ES-I3 (cell line): Measurements from ENCODE around the gene RET.

ENCODE experiments used
- H3K36me3 ChIP-seq: 2 replicates; pipeline ENCODE4 v1.6.1; 2013; ENCODE audit warnings: mild to moderate bottlenecking, low read length, control low read depth, moderate library complexity; ENCODE audit not compliant: insufficient read depth
- H3K4me1 ChIP-seq: 2 replicates; pipeline ENCODE4 v1.6.1; 2013; ENCODE audit warnings: mild to moderate bottlenecking, control low read depth, low read length; ENCODE audit not compliant: insufficient read depth
- H3K9ac ChIP-seq: 2 replicates; pipeline ENCODE4 v1.6.1; 2013; ENCODE audit warnings: low read depth, mild to moderate bottlenecking, low read length, moderate library complexity
- H3K9me3 ChIP-seq: 2 replicates; pipeline ENCODE4 v1.6.1; 2013; ENCODE audit warnings: mild to moderate bottlenecking, low read length, moderate library complexity; ENCODE audit not compliant: control insufficient read depth, insufficient read depth

RET gene

DNA sequence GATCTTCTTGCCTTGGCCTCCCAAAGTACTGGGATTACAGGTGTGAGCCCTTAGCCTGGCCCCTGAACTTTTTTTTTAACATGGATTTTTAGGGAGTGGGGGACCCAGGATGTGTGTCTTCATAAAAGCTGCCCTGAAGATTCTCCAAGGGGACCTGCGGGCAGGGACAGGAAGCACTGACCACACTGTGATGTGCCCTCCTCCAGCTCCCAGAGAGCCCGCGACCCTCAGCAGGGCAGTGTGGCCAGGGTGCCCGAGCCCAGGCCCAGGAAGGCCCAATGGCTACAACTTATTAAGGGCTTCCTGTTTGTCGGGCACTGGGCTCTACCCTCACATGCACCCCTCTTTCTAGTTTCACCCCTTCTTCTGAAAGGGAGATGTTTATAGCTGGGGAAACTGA lies 2.5 kb upstream of the RET start:
- no peaks in the 10 kb centered on the region for H3K36me3 ChIP-seq
- no peak overlapping the region for H3K9ac ChIP-seq
- no peaks in the 10 kb centered on the region; the same call in 1 of the 2 replicates for H3K4me1 ChIP-seq
- no peaks in the 10 kb centered on the region for H3K9me3 ChIP-seq

DNA sequence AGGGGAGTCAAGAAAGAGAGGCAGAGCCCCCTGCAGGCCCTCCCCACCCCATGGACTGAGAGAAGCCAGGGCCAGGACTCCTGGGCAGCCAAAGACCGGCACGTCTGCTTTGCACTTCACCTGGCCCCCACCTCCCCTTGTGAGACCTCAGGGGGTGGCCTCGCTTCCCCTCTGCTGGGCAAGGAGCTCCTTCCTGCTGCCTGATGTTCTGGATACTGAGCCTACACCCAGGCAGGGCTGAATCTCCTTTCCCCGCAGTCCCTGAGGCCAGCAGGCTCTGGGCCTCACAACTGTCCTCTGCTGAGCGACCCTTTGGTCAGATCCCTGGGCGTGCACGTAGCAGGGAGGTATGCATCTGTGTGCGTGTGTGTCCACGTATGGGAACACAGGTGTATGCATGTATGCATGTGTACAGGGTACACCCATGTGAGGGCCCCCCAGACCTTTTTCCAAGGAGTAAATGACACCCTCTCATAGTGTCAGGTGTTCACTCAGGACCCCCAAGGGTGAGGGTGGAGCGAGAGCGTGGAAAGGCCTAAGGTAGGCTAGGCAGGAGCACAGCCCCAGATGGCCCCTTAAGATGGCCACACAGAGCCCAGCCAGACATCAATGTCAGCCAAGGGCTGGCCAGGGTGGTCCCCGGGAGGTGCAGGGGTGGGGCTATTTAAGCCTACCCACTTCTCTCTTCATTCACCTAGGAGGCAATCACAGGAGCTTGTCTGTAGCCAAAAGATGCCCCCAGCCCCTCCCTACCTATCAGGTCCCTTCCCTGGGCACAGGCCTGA lies 1.9 kb upstream of the RET start:
- H3K9ac ChIP-seq: no peak overlapping the region
- no peaks in the 10 kb centered on the region; the same call in 1 of the 2 replicates for H3K4me1 ChIP-seq
- H3K36me3 ChIP-seq: no peaks in the 10 kb centered on the region
- H3K9me3 ChIP-seq: no peaks in the 10 kb centered on the region

DNA sequence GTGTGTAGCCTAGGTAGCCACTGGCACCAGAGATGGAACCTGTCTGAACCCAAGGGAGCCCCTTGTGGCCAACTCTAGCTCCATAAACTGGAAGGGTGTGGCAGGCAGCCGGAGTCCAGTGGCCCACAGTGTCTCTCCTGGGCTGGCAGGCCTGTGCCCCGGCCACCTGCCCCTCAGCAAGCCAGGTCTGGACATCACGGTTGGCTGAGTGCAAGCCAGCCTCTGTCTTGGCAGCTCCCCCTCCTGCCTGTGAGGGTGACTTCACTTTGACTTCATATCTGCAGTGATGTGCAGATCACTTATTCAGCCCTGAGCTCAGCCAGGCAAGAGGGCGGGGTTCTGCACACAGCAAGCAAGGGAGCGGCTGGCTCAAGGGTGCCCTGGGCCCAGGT lies 1.3 kb upstream of the RET start:
- Histone ChIP-seq H3K4me1 (no peaks in the 10 kb centered on the region; the same call in 1 of the 2 replicates), H3K9me3 (no peaks in the 10 kb centered on the region), H3K36me3 (no peaks in the 10 kb centered on the region), H3K9ac (no peak overlapping the region)

DNA sequence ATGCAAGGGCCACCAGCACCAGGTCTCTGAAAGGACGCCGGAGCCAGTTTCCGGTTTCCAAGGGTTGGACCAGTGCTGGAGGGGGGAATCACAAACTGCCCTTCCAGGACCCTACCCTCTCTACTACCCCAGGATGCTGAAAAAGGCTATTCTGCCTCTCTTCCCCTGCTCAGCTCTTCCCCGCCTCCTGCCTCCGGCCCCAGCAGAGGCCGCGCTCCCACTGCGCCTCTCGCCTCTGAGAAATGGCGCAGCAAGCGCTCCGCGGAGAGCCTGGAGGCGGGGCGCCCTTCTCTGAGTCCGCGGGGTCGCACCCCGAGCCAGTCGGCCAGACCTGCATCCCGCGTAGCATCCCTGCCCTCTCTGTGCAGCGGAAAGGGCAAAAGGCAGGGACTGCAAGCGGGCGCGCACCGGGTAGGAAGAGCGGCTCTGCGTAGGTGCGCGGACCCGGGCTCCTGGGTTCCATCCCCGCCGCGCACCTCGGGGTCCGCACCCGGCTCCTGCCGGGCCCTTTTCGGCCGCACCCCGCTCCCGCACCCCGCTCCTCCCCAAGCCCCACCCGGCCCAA lies 476 bp upstream of the RET start:
- Histone ChIP-seq H3K9me3 (no peaks in the 10 kb centered on the region), H3K9ac (peak overlapping the region; percentile 53; the same call in 1 of the 2 replicates), H3K36me3 (no peaks in the 10 kb centered on the region), H3K4me1 (no peaks in the 10 kb centered on the region; the same call in 1 of the 2 replicates)

DNA sequence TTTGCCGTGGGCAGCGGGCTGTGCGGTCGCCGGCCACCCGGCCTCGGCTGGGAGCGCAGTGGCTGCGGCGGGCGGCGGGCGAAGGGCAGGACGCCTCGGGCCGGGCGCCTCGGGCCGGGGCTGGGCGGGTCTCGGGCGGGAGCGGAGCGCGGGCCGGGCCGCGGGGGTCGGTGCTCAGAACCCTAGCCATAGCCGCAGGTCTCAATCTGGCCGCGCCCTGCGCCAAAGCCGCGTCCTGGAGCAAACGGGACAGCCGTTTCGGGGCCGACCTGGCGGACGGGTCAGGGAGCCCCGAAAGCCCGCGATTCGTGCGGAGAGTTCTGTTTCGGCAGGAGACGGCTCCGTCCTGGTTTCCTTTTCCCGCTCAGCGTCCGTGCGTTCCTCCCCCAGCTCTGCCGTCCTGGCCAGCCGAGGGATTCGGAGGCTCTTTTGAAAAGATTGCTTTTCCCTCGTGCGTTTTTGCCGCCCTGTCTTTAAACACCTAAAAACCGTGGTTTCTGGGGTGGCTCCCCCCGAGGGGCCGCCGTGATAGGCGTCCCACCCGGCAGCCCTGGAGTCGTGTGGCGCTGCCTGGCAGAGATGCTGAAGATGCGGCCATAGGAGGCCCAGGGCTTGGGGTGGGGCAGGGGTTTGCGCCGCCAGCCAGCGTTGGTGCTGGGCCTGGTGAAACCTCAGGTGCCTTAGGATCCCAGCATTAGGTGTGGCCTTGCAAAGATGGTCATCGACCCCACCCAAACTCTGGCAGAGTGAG lies 727 bp downstream of the RET start:
- Histone ChIP-seq H3K4me1 (no peaks in the 10 kb centered on the region; the same call in 1 of the 2 replicates), H3K9ac (peak overlapping the region; percentile 62), H3K9me3 (no peaks in the 10 kb centered on the region)

DNA sequence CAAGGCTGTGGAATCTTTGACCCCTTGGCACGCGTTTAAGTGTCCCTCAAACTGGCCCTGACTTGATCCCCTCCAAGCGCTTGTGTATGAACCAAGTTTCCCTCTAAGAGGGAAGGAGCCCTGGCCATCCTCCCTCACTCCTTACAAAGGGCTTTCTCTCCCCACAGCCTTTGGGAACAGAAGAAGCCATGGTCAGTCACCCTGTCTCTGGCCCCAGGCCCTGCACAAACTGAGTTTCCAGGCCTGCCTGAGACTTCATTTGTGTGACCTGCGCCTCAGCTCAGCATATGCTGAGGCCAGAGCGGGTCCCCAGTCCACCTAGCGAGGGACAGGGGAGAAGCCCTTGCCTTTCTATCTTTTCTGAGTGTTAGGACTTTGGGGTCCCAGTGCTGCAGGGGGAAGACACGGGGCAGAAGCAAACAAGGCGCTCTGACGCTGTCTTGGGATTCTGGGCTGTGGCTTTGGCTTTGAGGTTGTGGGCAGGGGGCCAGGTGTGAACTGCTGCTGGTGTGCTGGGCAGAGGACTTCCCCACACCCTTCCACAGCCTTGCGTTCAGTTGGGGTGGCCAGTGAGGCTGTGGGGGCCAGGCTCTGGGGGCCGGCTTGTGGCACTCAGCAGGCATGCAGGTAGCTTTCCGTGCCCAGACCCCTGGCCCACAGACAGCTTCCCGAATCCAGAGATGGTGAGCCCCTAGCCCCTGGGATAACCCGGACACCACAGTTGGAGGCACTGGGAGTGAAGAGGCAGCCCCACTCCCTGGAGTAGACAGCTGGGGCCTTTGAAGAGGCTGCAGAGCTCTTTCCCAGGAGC lies 1.5 kb downstream of the RET start:
- peak overlapping the region; percentile 50; the same call in 1 of the 2 replicates for H3K9ac ChIP-seq
- no peaks in the 10 kb centered on the region; the same call in 1 of the 2 replicates for H3K4me1 ChIP-seq
- no peaks in the 10 kb centered on the region for H3K9me3 ChIP-seq
- H3K36me3 ChIP-seq: no peaks in the 10 kb centered on the region

More for the DNA sequence above, 727 bp downstream of the RET start:
- no peaks in the 10 kb centered on the region for H3K36me3 ChIP-seq

DNA sequence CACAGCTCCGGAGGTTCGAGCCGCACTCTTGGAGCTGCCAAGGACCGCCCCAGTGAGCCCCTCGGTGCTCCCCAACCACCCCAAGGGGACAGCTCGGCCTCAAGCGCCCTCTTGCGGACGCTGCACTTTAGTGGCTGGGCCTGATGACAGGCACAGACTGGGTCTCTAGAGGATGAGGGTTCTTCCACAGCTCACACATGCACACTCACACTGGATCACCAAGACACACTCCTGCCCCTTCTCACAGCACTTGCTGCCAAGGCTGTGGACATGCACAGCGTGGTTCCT lies 2.1 kb downstream of the RET start:
- H3K4me1 ChIP-seq: no peaks in the 10 kb centered on the region; the same call in 1 of the 2 replicates
- H3K36me3 ChIP-seq: no peaks in the 10 kb centered on the region
- no peak overlapping the region for H3K9ac ChIP-seq
- no peaks in the 10 kb centered on the region for H3K9me3 ChIP-seq

DNA sequence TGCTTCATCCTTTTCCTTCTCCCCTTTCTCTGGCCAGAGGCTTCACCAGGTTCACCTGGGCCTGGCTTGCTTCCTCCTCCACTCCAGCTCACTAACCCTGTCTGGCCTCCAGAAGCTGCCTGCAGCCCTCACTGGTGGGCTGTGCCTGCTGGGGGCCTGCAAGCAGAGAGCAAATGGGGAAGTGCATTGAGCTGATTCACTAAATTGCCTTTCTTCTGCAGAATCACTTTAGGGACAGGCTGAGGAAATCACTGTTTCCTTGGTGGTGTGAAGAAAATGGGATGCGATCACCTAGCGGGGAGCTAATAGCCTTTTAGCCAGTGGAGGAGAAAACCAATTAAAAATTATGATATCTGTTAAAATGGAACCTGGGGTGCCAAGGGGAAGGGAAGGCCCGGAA lies 3.0 kb downstream of the RET start:
- no peaks in the 10 kb centered on the region for H3K9me3 ChIP-seq
- H3K4me1 ChIP-seq: no peaks in the 10 kb centered on the region; the same call in 1 of the 2 replicates
- H3K9ac ChIP-seq: no peak overlapping the region
- H3K36me3 ChIP-seq: no peaks in the 10 kb centered on the region

DNA sequence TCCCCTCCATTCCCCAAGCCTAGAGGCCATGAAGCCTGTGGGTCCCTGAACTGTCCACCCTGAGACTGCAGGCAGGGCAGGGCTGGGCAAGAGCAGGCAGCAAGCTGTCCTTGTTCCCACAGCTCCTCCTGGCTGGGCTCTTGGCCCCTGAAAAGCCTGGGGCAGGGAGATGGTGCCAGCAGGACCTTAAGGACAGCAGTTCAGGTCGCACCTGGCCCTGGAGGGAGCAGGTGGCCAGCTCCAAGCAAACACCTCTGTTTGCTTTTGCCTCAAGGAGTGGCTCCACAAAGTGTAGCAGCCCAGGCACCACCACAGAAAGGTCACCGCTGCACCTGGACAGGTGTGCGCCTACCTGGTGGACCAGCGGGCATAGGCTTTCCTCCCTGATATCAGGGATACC lies 5.2 kb downstream of the RET start:
- no peaks in the 10 kb centered on the region; the same call in 1 of the 2 replicates for H3K4me1 ChIP-seq

DNA sequence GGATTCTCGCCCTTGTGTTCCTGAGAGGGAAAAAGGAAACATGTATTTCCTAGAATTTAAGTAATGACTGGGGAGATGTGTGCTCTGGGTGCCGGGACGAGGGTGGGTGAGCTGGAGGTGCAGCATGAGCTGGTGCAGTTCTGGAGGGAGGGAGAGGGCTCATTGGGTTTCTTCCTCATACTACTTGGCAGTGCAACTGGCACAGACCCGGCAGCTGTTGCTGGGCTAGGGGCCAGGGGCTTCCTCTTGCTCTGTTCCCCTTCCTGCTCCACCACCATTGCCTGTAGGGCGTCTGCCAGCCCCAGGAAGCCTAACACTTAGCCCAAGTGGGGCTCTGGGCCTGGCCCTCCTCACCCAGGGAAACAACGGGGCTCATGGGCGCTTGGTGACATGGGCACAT lies 5.9 kb downstream of the RET start:
- Histone ChIP-seq H3K4me1 (no peaks in the 10 kb centered on the region; the same call in 1 of the 2 replicates), H3K36me3 (no peaks in the 10 kb centered on the region), H3K9me3 (no peaks in the 10 kb centered on the region), H3K9ac (no peak overlapping the region)

More for the DNA sequence above, 5.2 kb downstream of the RET start:
- Histone ChIP-seq H3K36me3 (no peaks in the 10 kb centered on the region), H3K9me3 (no peaks in the 10 kb centered on the region), H3K9ac (no peak overlapping the region)

DNA sequence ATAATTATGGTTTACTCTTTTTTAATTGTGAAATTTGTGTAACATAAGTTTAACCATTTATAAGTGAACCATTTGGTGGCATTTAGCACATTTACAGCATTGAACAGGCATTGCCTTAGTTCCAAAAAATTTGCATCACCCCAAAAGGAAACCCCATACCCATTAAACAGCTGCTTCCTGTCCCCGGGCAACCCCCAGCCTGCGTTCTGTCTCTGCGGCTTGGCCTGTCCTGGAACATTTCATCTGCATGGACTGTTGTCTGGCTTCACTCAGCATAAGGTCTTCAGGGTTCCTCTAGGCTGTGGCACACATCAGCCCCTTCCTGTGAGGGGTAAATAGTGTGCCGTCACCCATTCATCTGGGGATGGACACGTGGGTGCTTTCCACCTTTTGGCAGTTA lies 6.9 kb downstream of the RET start:
- Histone ChIP-seq H3K9me3 (no peaks in the 10 kb centered on the region), H3K36me3 (no peaks in the 10 kb centered on the region), H3K9ac (no peak overlapping the region), H3K4me1 (no peaks in the 10 kb centered on the region)

DNA sequence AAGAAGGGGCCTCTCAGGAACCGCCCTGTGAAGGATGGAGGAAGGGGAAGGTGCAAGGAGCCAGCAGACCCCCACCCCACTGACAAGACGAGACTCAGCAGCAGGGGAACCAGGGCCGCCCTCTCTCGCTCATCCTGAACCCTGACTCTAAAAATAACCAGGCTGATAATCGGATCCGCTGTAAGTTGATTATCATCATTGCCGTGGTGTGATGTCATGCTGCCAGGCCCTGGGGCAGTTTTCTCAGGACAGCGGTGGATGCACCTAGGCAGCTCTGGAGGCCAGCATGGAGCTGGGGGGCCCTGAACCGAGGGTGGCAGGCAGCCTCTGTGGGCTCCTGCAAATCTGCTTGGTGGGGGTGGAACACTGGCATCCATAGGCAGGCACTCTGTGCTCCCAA lies 7.9 kb downstream of the RET start:
- no peaks in the 10 kb centered on the region for H3K36me3 ChIP-seq
- no peak overlapping the region for H3K9ac ChIP-seq
- no peaks in the 10 kb centered on the region for H3K4me1 ChIP-seq

DNA sequence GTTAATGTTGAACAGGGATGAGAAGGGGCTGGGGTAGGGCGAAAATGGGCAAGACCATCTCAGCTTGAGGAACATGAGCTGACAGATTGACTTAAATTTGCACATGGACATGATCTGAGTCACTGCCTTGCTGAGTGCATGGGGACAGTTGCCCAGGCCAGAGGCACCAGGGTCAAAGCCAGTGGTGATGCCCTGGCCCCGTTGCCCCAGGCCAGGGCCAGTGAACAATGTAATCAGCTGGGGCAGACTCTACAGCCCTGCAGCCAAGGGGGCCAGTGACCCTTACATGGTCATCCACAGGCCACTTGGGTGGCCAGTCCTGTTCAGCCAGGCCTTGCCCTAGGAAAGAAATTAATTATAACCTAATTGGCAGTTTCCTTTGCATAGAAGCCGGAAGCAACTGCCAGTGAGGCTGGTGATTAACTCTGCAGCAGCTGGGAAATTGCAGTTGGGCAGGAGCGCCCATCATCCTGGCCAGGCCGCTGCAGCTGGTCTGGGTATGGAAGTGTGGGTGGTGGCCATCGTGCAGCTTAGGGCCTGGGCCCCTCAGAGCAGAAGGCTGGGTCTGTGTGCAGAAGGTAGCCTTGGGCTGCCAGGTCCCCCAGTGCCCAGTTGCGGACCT lies 9.6 kb downstream of the RET start:
- Histone ChIP-seq H3K9me3 (no peaks in the 10 kb centered on the region), H3K36me3 (no peaks in the 10 kb centered on the region), H3K9ac (no peak overlapping the region), H3K4me1 (no peaks in the 10 kb centered on the region)

More for the DNA sequence above, 7.9 kb downstream of the RET start:
- H3K9me3 ChIP-seq: no peaks in the 10 kb centered on the region

DNA sequence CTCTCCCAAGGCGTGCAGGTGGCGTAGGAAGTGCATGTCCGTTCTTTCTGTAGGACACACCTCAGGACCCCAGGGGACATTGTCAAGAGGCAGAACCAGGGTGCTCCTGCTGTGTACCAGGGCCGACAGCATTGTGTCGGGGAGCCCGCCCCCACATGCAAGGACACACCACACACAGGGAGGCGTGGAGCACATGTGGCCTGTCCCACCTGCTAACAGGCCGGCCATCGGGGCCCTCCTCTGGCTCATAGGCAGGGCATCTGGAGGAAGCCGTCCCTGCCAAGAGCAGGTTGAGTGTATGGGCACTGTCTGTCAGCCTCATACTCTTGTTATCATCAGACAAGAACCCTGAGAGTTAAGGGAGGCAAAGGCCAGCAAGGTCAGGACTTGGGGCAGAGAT lies 12.7 kb downstream of the RET start:
- no peaks in the 10 kb centered on the region for H3K9me3 ChIP-seq
- no peaks in the 10 kb centered on the region for H3K36me3 ChIP-seq
- no peaks in the 10 kb centered on the region for H3K4me1 ChIP-seq
- H3K9ac ChIP-seq: no peak overlapping the region
